NCI-H524 treated with DMSO at 0.1 percent for 48 hours (cell line): ENCODE measurements around the gene CYB561.
"Not testable (repeated sequence)": the region's sequence is repeated elsewhere in the genome, so short reads cannot be mapped to it uniquely, and the experiment has no call there.

ENCODE experiments used
- DNase-seq: peaks from one replicate; lab custom pipeline; 2025; lab: John Stamatoyannopoulos, UW

CYB561 gene

DNA sequence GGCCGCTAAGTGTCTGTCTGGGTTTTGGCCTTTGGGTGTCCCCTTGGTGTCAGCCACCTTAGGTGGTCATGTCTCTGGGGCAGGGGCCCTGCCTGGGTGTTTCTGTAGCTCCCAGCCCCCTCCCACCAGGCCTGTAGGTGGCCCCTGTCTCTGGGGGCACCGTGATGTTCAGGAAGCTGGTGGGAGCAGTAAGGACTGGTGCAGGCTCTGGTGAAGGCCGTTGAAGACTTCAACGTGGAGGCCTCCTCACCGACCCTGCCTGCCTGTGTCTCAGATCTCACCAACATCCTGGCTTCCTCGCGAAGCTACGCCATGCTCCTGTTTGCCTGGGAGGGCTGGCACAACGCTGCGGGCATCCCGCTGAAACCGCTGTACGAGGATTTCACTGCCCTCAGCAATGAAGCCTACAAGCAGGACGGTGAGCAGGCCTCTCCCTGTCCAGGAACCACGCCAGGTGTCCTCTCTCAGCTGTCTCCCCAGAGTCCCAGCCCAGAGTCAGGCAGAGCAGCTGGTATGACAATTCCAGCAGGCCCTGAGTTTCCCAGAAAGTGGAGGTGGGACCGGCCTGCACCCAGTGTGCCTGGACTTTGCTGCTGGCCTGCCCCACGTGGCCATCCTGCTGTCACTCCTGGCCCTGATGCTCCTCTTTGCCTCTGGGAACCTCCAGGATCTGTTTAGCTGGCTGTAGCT is 33.5 kb upstream of the CYB561 start:
- no peak for DNase-seq

DNA sequence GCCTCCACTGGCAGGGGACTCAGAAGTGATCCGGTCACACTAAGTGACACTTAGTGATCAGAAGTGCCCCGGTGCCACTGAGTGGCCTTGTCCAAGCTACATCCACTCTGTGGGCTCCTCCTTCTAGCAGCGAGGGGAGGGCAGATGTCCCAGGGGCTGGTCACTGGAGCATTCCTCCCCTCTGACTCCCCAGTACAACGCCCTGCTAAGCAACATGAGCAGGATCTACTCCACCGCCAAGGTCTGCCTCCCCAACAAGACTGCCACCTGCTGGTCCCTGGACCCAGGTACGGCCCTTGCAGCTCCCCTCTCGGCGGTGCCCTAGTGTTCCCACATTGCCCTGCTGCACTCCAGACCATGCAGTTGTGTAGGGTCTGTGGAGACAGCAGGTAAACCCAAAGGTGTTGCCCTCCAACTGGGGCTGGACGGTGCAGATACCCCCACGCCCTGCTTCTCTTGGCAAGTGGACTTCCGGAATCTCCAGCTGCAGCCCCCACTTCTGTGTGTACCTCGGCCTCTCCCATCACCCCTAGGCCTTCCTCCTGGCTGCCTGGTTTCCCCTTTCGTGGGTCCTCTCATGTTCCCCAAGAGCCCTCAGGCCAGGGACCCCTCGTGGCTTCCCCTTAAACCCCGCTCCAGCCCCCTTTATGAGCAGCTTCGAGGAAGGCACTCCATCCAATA is 32.8 kb upstream of the CYB561 start:
- DNase-seq = peak; percentile 18

DNA sequence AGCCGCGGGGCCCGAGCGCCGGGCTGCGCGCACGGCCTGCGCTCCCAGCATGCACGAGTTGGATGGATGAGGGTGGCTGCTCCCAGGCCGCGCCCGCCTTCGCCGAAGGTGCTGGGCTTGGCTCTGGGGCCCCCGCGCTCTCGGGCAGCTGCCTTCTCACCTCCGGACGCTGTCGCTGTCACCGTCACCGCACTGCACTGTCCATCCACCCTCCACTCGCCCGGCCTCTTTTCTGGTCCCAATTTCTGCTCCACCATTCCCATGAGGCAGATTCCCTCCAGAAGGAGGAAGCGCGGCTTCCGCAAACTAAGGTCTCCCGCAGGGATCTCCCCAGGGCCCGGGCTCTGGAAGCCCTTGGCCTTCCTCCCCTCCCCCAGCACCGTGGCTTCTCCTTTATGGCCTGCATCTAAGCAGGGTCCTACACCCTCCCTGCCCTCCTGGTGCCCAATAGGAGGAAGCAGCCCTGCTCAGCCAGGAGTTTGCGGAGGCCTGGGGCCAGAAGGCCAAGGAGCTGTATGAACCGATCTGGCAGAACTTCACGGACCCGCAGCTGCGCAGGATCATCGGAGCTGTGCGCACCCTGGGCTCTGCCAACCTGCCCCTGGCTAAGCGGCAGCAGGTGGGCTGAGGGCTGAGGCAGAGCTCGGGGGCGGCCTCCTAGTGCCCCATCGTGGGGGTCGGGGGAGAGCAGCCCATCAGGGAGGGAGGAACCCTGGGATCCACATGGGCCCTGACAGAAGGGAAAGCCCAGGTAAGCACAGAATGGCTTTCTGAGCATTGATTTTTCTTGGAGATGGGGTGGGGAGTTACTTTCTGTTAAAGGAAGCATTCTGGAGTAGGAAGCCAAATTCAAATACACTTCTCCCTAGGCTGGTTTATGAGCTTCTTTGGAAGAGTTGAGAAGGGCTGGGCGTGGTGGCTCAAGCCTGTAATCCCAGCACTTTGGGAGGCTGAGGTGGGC is 31.7 kb upstream of the CYB561 start:
- DNase-seq = no peak

GRCh38 chr17:63476854-63477479 is 30.9 kb upstream of the CYB561 start, which contains the start of gene ACE:
Gene ACE (plus strand): TSS chr17:63477061. CDS start chr17:63477095, 34 bp downstream.
- DNase-seq = peak; percentile 50

DNA sequence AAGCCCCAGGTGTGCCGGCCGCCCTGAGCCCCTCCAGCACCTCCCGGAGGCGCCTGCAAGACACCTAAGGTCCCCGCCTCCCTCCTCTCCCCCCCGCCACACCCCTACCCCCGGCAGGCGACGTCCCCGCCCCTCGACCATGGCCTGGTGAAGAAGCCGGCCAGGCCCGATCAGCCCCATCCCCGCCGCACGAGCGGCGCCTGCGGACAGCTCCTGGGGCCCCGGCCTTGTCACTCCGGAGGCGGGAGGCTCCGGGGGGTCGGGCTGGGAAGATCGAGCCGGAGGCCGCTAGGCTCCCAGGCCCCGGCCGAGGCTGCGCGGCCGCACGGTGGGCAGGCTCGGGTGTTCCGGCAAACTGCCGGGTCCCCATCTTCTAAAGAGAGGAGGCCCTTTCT is 30.4 kb upstream of the CYB561 start:
- DNase-seq = no peak

DNA sequence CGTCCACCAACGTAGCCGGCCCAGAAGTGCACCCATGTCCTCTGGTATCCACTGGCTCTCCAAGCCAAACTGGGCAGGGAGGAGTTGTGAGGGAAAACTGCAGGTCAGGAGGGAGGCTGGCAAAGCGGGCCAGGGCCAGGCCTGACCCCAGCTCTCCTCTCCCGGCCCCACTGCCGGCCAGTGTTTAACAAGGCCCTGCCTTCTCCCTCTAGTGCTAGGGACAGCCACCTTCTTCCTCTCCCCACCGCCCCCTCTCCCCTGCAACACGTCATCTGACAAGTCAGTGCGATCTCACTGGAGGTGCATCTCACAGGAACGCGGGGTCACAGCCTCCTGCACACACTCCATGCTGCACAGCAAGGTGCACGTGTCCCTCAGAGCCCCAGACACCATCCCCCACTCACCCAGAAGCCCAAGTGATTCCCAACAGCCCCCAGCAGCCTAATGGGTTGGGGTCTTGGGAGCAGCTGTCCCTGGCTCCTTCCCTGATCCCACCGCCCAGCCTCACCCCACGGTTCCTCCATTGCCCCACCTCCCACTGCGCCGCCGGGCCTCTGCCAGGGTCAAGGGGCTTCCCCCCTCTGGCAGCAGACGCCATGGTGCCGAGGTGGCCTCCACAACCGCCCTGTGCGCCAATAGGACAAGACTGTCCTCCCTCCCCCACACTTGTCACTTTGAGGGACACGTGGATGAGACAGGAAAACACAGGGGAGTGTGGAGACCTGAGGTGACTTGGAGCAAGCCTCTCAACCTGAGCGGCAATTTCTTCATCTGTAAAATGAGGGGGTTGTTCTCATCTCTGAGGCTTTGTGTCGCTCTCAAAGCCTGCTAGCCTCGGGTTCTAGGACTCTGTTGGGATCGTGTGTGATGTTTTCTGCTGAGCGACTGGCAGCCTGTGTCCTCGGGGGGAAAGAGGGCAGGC is 29.6 kb upstream of the CYB561 start:
- no peak for DNase-seq

GRCh38 chr17:63474586-63475460 is 28.7 kb upstream of the CYB561 start:
- DNase-seq = no peak

DNA sequence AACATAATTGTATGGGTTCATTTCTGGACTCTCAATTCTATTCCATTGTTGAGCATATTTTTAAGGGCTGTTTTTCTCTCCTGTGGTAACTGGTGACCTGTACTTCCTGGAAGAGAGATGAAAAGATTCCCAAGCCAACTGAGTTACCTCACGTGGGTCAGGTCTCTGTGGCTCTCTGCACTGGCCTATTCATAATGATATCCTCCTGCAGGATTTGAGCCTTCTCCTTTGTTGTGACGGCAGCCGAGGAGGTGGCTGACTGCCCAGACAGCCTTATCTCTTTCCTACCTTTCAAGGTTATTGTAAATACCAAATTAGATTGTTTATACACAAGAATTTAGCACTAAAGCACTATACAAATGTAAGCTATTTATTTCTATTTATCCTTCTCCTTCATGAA is 28.1 kb upstream of the CYB561 start:
- no peak for DNase-seq

DNA sequence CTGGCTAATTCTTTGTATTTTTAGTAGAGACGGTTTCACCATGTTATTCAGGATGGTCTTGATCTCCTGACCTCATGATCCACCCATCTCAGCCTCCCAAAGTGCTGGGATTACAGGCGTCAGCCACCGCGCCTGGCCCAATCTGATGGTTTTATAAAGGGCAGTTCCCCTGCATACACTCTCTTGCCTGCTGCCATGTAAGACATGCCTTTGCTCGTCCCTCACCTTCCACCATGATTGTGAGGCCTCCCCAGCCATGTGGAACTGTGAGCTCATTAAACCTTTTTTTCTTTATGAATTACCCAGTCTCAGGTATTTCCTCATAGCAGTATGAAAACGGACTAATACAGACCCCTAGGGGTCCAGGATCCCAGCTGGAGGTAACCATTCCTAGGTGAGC is 22.0 kb upstream of the CYB561 start:
- not testable (repeated sequence) for DNase-seq

DNA sequence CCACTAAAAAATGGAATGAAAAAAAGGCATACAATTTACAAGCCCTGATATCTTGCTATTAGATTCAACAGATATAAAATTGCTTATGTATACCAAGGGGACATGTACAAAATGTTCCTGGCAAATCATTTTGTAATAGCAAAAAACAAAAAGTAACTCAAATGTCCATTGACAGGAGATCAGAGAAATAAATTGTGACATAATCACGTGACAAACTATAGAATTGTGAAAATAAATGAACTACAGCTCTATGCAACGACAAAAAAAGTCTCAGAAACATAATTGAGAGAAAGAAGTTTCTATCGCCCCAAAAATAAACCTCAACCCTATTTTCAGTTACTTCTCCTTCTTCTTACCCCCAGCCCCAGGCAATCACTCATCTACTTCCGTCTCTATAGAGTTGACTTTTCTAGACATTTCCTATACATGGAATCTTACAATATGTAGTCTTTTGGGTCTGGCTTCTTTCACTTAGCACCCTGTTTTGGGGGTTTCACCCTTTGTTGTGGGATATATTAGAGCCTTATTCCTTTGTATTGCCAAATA is 18.7 kb upstream of the CYB561 start:
- no peak for DNase-seq

DNA sequence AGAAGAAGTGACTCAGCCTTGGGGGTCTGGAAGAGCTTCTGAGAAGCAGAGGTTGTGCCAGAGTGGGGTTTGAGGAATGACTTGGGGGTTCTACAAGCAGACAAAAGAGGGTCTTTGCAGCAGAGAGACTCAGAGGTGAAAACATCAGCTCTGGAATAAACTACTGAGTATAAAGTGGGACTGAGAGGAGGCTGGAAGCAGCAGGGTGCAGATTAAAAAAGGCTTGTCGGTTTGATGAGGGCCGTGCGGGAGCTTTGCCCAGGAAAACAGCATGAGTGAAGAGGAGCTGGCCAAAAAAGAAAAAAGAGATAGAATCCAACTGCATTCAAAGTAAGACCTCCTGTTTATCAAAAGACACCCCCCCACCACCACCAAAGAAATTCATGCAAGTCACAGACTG is 17.7 kb upstream of the CYB561 start:
- no peak for DNase-seq

- no peak for DNase-seq
These were observed 13.9 kb upstream of the CYB561 start for GRCh38 chr17:63460018-63460417.

DNA sequence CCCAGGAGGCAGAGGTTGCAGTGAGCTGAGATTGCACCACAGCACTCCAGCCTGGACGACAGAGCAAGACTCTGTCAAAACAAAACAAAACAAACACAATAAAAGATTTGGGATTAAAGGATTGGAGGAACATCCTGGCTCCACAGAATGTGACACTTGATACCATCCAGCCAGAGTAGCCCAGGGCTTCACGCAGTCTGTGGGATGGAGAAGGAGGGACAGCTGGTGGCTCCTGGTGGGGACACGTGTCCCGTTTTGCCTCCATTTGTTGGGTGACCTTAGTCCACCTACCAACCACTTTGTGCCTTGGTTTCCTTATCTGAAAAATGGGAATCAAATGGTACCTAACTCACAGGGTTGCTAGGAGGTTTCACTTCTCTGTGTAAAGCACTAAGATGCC is 12.4 kb upstream of the CYB561 start:
- DNase-seq = peak; percentile 47

GRCh38 chr17:63455417-63455816 is 9.3 kb upstream of the CYB561 start:
- no peak for DNase-seq

DNA sequence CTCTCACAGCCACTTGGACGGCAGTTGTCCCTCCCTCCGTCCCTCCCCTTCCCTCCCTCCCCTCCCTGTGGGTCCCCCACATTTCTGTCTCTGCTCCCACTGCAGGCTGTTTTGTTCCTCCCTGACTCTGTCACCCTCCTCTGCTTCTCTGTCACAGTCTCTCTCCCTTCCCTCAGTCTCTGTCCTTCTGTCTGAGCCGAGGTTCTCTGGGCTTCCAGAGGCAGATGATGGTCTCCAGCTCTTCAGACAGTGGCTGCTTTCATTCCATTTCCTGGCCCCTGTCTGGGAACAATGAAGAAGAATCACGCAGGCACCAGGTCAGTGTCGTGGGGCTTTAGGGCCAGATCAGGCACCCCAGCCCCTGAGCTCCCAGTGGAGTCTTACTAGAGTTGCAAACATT is 8.8 kb upstream of the CYB561 start:
- no peak for DNase-seq

GRCh38 chr17:63454357-63454756 is 8.3 kb upstream of the CYB561 start:
- not testable (repeated sequence) for DNase-seq

DNA sequence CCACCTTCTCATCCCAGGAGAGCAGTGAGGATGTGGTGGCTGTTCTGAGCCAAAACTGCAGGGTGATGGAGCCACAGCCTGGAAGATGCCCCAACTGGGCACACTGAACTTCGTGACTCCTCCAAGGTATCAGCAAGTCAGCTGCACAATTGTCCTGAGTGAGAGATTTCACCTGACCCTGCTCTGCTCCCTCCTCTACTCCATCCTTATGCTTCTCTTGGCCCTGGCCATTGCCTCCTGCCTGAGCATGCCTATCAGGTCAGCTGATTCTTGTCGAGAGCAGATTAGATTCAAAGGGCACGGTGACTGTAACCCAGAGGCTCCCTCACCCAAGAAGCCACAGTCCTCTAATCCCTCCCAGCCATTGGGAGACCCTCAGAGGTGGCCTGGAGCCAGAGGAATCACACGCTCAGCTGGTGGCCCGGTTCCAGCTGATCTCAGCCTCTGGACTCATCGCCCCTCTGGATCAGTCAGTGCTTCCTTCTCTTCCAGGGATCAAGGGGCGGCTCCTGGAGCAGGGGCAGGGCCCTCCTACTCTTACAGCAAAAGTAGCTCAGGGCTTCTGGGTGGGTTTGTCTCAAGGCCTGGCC is 7.0 kb upstream of the CYB561 start:
- DNase-seq = no peak

- DNase-seq = no peak
These were observed 6.2 kb upstream of the CYB561 start for GRCh38 chr17:63452046-63452961.
